Hematopoietic multipotent progenitor cell treated with erythropoietin and hydrocortisone succinate and interleukin-3 and kit ligand, for 15 days (in vitro differentiated cells): ENCODE results near the gene SEC14L1.

Experiments used
- DNase-seq: peaks from one replicate; pipeline ENCODE4 v3.0.0-alpha.2; 2015; ENCODE audit warnings: low spot score

SEC14L1 gene

GRCh38 chr17:77266213-77266612 is 125.4 kb downstream of the SEC14L1 start:
- DNase-seq: no peak
